Activated CD8-positive, alpha-beta memory T cell treated with anti-CD3 and anti-CD28 coated beads, Interleukin-2, amount 50 U/mL, for 24 hours (primary cell): Measurements from ENCODE around the gene ANK3.

Experiments
- DNase-seq: peaks from one replicate; pipeline ENCODE4 v3.0.0-alpha.2; 2020; ENCODE audit errors: extremely low read depth

Gene ANK3

GRCh38 chr10:60413306-60414012, 23.8 kb upstream of the ANK3 start:
- no peak for DNase-seq

GRCh38 chr10:60410970-60411369, 21.3 kb upstream of the ANK3 start:
- no peak for DNase-seq

- DNase-seq, result no peak
Observed at GRCh38 chr10:60409202-60409601, 19.5 kb upstream of the ANK3 start.

- no peak for DNase-seq
Observed at GRCh38 chr10:60406182-60406581, 16.5 kb upstream of the ANK3 start.

DNA sequence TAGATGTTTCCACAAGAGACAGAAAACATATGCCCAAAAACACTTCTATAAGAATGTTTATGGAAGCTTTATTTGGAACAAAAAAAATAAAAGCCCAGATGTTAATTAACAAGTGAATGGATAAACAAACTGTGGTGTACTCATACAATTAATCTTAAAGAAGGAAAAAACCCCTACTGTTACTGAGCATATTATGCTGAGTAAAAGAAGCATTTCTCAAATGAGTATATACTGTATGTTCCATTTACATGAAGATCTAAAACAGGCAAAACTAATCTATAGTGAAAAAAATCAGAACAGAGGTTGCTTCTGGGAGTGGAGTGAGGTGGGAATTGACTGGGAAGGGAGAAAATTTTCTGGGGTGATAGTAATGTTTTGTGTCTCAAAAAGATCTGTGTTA, 15.5 kb upstream of the ANK3 start:
- DNase-seq, result no peak

GRCh38 chr10:60403168-60403873, 13.6 kb upstream of the ANK3 start:
- DNase-seq, result no peak

DNA sequence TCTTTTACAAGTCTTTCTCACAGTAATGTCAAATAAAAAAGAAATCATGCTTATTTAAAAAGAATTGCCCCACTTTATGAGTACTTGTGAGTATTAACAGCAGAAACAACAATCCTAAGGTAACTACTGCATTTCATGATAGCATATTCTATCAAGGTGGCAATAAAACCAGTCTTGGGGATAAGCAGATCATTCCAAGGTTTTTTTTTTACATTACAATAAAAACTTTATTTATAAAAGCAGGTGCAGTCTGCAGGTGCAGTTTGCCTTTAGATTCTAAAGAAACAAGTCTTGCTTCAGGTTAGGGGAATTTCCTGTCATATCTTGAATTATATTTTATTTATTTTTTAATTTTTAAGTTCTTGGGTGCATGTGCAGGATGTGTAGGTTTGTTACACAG, 10.7 kb upstream of the ANK3 start:
- no peak for DNase-seq

DNA sequence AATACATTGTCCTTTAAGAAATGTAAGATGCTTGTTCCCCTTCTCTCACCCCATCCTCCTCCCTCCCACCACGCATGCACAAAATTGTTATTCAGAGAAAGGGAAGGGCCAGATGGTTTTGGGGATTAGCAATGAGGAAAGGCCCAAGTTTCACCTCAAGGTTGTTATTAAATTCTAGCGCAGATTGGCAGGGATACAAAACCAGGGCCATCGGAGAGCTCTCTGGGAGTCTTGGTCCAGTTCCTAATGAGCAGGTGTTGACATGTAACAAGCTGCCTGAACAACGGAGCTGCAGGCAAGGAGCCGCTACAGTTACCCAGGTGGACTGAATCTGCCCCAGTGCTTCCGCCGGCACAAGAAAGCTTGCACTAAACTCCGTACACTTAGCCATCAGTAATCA, 9.7 kb upstream of the ANK3 start:
- DNase-seq, result no peak

DNA sequence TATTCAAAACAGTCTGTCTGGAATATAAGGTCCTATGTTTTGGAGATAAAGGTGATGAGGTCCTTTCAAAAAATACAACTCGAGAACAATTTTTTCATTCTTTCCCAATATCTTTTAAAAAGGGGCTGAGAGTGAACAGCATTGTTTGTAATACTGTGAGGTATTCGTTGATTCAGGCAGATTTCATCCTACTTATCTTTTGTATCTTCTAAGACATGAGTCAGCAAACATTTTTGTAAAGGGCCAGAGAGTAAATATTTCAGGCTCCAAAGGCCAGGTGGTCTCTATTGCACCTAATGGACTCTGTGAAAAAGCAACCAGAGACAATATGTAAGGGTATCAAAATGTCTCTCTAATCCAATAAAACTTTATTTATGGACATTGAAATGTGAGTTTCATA, 8.1 kb upstream of the ANK3 start:
- no peak for DNase-seq

DNA sequence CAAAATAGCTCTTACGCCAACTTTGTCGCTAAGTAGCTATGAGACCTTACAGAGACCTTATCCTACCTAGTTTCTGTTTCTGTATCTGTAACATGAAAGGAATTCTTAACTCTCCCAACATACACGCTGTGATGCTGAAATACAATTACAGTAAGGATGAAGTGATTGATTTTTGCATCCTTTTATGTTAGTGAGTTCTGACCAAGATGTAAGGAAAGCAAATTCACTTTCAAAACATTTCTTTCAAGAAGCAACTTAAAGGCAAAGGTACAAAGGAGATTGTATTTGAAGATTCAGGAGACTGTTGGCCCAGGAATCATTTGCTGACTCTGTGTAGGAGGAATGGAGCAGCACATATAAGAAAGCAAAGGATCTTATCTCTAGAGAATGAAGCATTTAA, 7.1 kb upstream of the ANK3 start:
- no peak for DNase-seq

- no peak for DNase-seq
Observed at GRCh38 chr10:60395711-60396110, 6.0 kb upstream of the ANK3 start.

DNA sequence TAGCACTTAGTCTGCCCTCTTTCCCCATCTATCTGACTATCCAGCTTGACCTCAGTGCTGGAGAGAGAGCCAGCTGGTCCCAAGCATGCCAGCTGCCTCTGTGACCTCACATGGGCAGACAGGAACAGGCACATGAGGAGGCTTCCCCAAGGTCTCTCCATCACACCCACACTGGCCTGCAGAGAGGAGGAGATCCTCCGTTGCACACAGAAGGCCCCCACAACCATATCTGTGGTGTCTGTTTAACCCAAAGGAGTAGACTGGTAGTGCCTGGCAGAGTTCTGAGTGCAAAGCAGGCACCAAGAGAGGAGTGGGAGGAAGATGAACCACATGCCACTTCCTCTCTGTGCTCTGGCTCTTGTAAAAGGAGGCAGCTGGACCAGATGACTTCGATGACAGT, 4.8 kb upstream of the ANK3 start:
- DNase-seq, result no peak

- DNase-seq, result no peak
Observed at GRCh38 chr10:60390224-60390626, 550 bp upstream of the ANK3 start.

DNA sequence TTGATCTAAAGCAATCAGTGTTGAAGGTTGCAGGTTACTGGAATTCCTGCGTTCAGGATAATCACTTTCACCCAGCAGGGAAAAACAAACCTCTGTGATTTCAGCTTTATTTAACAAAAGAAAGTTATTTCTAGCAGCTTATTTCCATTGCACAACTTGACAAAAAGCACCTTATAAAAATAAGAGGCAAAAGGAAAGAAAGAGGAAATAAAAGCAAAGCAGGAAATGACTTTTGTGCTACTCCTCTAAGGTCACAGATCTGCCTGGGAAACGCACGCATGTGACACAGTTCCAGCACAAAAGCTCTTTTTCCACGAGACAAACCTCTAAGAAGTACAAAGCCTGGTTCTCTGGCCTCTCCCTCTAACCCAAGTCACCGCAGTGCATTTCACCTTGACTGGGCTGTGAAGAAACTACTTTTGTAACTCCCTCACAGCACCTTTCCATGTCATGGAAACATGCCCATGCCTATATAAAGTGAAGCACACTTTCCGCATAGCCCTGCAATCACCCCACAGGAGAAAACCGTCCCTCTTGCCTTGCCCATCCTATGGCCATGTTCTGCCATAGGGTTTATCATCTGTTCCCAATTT, 870 bp downstream of the ANK3 start:
- DNase-seq, result no peak

DNA sequence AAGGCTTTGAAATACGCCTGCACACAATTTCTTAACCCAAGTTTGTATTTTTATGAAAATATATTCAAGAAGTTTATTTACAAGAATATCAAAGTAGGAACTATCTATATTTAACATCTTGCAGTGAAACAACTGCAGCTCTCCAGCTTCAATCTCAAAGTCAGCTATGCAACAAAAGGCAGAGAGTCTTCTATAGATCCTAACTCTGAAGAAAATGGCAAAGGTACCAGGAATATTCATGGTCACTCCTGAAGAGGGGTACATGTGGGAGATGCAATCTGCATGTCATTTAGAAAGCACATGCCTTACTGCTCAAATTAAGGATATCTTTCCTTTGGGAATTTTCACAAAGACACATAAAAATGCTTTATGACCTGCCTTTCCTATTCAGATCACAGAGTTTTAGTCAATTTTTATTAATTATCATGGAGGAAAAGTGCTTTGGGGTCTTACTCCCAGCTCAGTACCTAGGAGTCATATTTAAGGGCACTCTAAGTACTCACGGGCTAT, 1.5 kb downstream of the ANK3 start:
- DNase-seq, result no peak

GRCh38 chr10:60387531-60387930, 2.1 kb downstream of the ANK3 start:
- no peak for DNase-seq

DNA sequence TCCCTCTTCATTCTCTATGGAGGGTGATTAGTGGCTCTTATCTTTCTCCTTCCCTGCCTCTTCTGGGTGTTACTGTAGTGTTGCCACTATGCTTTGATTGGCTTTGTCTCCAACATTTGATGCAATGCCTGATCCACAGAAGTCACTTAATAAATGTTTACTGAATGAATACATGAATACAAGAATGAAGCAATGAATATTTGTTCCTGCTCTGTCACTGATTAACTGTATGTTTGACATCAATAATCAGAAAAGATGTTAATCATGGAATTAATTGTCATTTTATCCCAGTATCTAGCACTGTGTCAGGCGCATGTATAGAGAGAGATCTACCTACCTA, 4.3 kb downstream of the ANK3 start:
- DNase-seq, result no peak

- DNase-seq, result no peak
Observed at GRCh38 chr10:60384708-60385398, 4.8 kb downstream of the ANK3 start.

DNA sequence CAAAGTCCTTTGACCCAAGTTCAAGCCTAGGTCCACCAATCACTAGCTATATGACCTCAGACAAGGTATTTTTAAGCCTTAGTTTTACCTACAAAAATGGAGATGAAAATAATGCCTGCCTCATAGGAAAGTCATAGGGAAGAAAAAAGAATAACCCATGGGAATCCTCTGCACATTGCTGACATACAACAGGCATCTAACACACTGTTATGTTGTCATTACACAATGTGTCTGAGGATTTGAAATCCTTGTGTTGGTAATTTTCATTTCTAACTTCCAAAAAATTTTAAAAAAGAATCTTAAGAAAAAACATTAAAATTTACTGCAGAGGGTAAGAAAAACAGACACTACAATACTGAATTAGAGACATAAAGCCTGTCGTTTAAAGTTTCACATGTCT, 5.7 kb downstream of the ANK3 start:
- DNase-seq, result no peak

DNA sequence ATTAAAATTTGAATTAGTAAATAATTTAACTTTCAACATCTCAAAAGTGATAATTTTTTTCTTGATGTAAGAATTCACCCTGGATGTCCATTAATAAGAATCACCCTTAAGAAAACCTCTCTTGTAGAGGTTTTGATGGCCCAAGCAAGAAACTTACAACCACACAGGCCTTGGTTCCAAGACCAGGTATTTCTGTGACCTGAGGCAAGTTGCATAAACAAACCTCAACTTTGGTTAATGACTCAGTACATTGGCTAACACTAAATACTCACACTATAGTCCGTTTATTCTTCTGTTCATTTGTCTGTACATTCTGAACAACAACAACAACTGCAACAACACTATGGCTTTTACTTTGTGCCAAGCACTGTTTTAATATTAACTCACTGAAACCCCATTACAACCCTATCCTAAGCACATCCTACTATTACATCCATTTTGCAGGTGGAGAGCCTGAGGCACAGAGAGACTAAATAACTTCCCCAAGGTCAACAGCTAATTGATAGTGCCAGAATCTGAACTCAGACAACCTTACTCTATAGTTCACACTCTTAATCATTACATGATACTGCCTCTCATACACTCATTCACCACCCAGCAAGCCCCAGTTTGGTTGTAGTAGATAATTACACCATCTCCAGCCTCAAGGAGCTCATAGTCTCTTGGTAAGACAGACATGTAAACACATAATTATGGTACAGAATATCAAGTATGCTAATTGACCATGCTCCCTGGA, 6.6 kb downstream of the ANK3 start:
- no peak for DNase-seq

DNA sequence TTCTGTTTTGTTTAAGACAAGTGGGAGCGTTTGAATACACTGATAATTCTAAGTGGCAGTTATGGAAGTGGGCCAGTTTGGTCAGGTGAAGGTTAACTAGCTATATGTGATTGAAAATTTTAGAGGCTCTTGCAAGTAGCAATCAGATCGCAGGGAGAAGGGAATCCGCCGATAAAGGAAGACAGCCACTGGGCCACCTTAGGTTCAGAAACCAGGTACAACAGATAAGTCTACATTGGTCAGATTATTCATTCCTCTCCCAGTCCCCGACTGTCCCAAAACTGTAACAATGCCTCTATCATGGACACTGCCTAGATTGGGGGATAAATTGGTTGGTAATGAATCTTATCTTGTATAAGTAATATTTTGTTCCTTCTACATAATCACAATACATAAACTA, 8.9 kb downstream of the ANK3 start:
- no peak for DNase-seq

- DNase-seq, result no peak
Observed at GRCh38 chr10:60377955-60378354, 11.7 kb downstream of the ANK3 start.
